H1 (cell line): Measurements from ENCODE around the gene RAP1GAP. TPM values are rescaled to one million over a fixed set of nuclear protein-coding genes. Genes with fewer than 3 reads are reported as not detected.
A peak's percentile ranks its signal among the peaks of the same experiment; 100 is the strongest.

Source experiments
- CTCF ChIA-PET: fragments of 300-600 bp; sonication (Branson Sonifier 250); formaldehyde crosslinking; loops from one replicate; lab custom pipeline; 2021; ENCODE audit not compliant: partially characterized antibody; lab: Charles Lee
- POLR2A ChIA-PET: fragments of 300-600 bp; sonication (Branson Sonifier 250); formaldehyde crosslinking; loops from one replicate; lab custom pipeline; 2021; ENCODE audit warnings: inconsistent platforms; ENCODE audit not compliant: partially characterized antibody; lab: Charles Lee
- DNase-seq, 2 experiments: peaks; one replicate each; pipeline versions ENCODE4 v3.0.0 to v3.0.0-alpha.2; 2010 to 2022; ENCODE audit warnings: low spot score in 2 of 2, low read depth in 1 of 2, mixed read lengths in 1 of 2
- FAIRE-seq: peaks from 2 replicates; lab custom pipeline; 2011; peaks lifted over from hg19 to GRCh38; lab: Jason Lieb, UNC
- H2AFZ ChIP-seq: 2 replicates; pipeline ENCODE4 v1.8.1; 2012; ENCODE audit warnings: low read length, inconsistent platforms
- H2AK5ac ChIP-seq: 2 replicates; pipeline ENCODE4 v1.6.1; 2013; ENCODE audit warnings: low read depth, low read length
- H2BK120ac ChIP-seq: replicated peaks from 2 replicates; pipeline ENCODE3; 2013; ENCODE audit warnings: low read depth, low read length, inconsistent platforms
- H2BK12ac ChIP-seq: 2 replicates; pipeline ENCODE4 v1.6.1; 2013; ENCODE audit warnings: low read depth, low read length
- H2BK15ac ChIP-seq: 2 replicates; pipeline ENCODE4 v1.6.1; 2013; ENCODE audit warnings: low read length
- H2BK20ac ChIP-seq: 2 replicates; pipeline ENCODE4 v1.6.1; 2013; ENCODE audit warnings: low read length
- H2BK5ac ChIP-seq: 2 replicates; pipeline ENCODE4 v1.6.1; 2013; ENCODE audit warnings: low read depth, low read length
- H3K14ac ChIP-seq: 2 replicates; pipeline ENCODE4 v1.6.1; 2013; ENCODE audit warnings: inconsistent platforms; ENCODE audit not compliant: insufficient read length
- H3K18ac ChIP-seq: 2 replicates; pipeline ENCODE4 v1.6.1; 2013; ENCODE audit warnings: low read length; ENCODE audit errors: extremely low read depth
- H3K23ac ChIP-seq: 2 replicates; pipeline ENCODE4 v1.6.1; 2013; ENCODE audit warnings: inconsistent platforms; ENCODE audit not compliant: insufficient read length
- H3K23me2 ChIP-seq: 2 replicates; pipeline ENCODE4 v1.6.1; 2013; ENCODE audit warnings: low read depth, low read length
- H3K27ac ChIP-seq: 2 replicates; pipeline ENCODE4 v1.6.1; 2011; ENCODE audit warnings: low read depth, low read length, inconsistent platforms
- H3K27me3 ChIP-seq, 4 experiments: replicated peaks in 1 of 4; 1 replicate in 1 of 4; 2 replicates in 3 of 4; pipeline versions ENCODE4 v1.6.1 to v1.8.1; 2011 to 2013; ENCODE audit warnings: low read length in 3 of 4, mild to moderate bottlenecking in 3 of 4, inconsistent platforms in 2 of 4, mixed read lengths in 2 of 4, moderate library complexity in 1 of 4; ENCODE audit not compliant: control insufficient read depth in 3 of 4, insufficient read depth in 3 of 4; ENCODE audit errors: extremely low read depth in 1 of 4
- H3K36me3 ChIP-seq, 4 experiments: 2 replicates each; pipeline versions ENCODE4 v1.6.1 to v1.8.1; 2011 to 2013; ENCODE audit warnings: mild to moderate bottlenecking in 4 of 4, low read length in 3 of 4, moderate library complexity in 2 of 4, control low read depth in 1 of 4, inconsistent platforms in 1 of 4; ENCODE audit not compliant: insufficient read depth in 4 of 4, control insufficient read depth in 2 of 4
- H3K4ac ChIP-seq: replicated peaks from 2 replicates; pipeline ENCODE3; 2013; ENCODE audit warnings: low read length, low read depth, mixed read lengths, inconsistent platforms; ENCODE audit not compliant: insufficient read length
- H3K4me1 ChIP-seq, 4 experiments: replicated peaks in 1 of 4; 1 replicate in 1 of 4; 2 replicates in 3 of 4; pipeline versions ENCODE4 v1.6.1 to v1.8.1; 2011 to 2013; ENCODE audit warnings: low read length in 3 of 4, inconsistent platforms in 2 of 4, mixed read lengths in 1 of 4; ENCODE audit not compliant: insufficient read depth in 4 of 4, control insufficient read depth in 3 of 4
- H3K4me2 ChIP-seq, 2 experiments: 2 replicates each; pipeline versions ENCODE4 v1.6.1 to v1.8.1; 2011 to 2013; ENCODE audit warnings: low read depth in 2 of 2, low read length in 2 of 2, control low read depth in 1 of 2, inconsistent platforms in 1 of 2, mild to moderate bottlenecking in 1 of 2; ENCODE audit not compliant: insufficient read depth in 1 of 2
- H3K4me3 ChIP-seq, 4 experiments: fragments of 200-600, 300-600 bp in 1 of 4; sonication (generic), shearing (Covaris generic), sonication (Bioruptor Twin) in 1 of 4; 2 replicates each; pipeline versions ENCODE4 v1.5.1 to v1.8.1; 2011 to 2016; ENCODE audit warnings: low read length in 4 of 4, low read depth in 3 of 4, control low read depth in 2 of 4, inconsistent platforms in 2 of 4, mild to moderate bottlenecking in 2 of 4, mixed read lengths in 1 of 4, moderate library complexity in 1 of 4; ENCODE audit not compliant: insufficient read depth in 2 of 4; ENCODE audit errors: extremely low read depth in 1 of 4
- H3K56ac ChIP-seq: replicated peaks from 2 replicates; pipeline ENCODE3; 2013; ENCODE audit warnings: low read depth, mild to moderate bottlenecking, mixed read lengths, low read length, inconsistent platforms; ENCODE audit not compliant: insufficient read length
- H3K79me1 ChIP-seq: 2 replicates; pipeline ENCODE4 v1.6.1; 2013; ENCODE audit warnings: low read depth, low read length, control low read depth
- H3K79me2 ChIP-seq, 2 experiments: 2 replicates each; pipeline versions ENCODE4 v1.6.1 to v1.8.1; 2012 to 2013; ENCODE audit warnings: low read length in 2 of 2, mild to moderate bottlenecking in 2 of 2, inconsistent platforms in 1 of 2; ENCODE audit not compliant: insufficient read depth in 2 of 2, control insufficient read depth in 1 of 2
- H3K9ac ChIP-seq, 4 experiments: replicated peaks in 1 of 4; 1 replicate in 1 of 4; 2 replicates in 3 of 4; pipeline versions ENCODE4 v1.6.1 to v1.8.1; 2011 to 2013; ENCODE audit warnings: low read depth in 3 of 4, low read length in 3 of 4, control low read depth in 2 of 4, mild to moderate bottlenecking in 2 of 4, moderate library complexity in 2 of 4, inconsistent platforms in 1 of 4; ENCODE audit errors: extremely low read depth in 1 of 4
- H3K9me3 ChIP-seq, 2 experiments: 2 replicates each; pipeline versions ENCODE4 v1.6.1 to v1.8.1; 2012 to 2013; ENCODE audit warnings: mild to moderate bottlenecking in 2 of 2, moderate library complexity in 2 of 2, control low read depth in 1 of 2, inconsistent platforms in 1 of 2, low read depth in 1 of 2, low read length in 1 of 2, mixed read lengths in 1 of 2; ENCODE audit not compliant: insufficient read depth in 2 of 2
- H4K20me1 ChIP-seq, 2 experiments: replicated peaks in 1 of 2; 2 replicates each; pipeline versions ENCODE3 to v1.8.1; 2011 to 2013; ENCODE audit warnings: inconsistent platforms in 2 of 2, low read length in 2 of 2, mild to moderate bottlenecking in 1 of 2; ENCODE audit not compliant: insufficient read depth in 2 of 2, control insufficient read depth in 1 of 2
- H4K5ac ChIP-seq: 2 replicates; pipeline ENCODE4 v1.6.1; 2013; ENCODE audit warnings: low read length, low read depth, mixed read lengths, inconsistent platforms; ENCODE audit not compliant: insufficient read length
- H4K8ac ChIP-seq: 2 replicates; pipeline ENCODE4 v1.8.0; 2013; ENCODE audit warnings: mild to moderate bottlenecking, moderate library complexity, low read length, inconsistent platforms; ENCODE audit not compliant: insufficient read depth; ENCODE audit errors: extremely low read depth
- H4K91ac ChIP-seq: replicated peaks from 2 replicates; pipeline ENCODE3; 2013; ENCODE audit warnings: low read length, mixed read lengths, inconsistent platforms; ENCODE audit not compliant: insufficient read length
- ASH2L ChIP-seq: fragments of 200-600, 300-600 bp; sonication (generic); IDR thresholded peaks from one replicate; pipeline ENCODE4 v1.7.1; 2017; ENCODE audit warnings: low read length
- BACH1 ChIP-seq: IDR thresholded peaks from 2 replicates; pipeline ENCODE4 v1.6.1; 2012; ENCODE audit warnings: low read length, improper control_type of control experiment
- FOSL1 ChIP-seq: IDR thresholded peaks from 2 replicates; pipeline ENCODE4 v1.6.1; 2011; ENCODE audit warnings: mild to moderate bottlenecking, low read depth, low read length, moderate library complexity; ENCODE audit not compliant: insufficient read depth
- MAFK ChIP-seq: IDR thresholded peaks from 2 replicates; pipeline ENCODE4 v1.6.1; 2012; ENCODE audit warnings: low read depth, mild to moderate bottlenecking, improper control_type of control experiment, low read length
- PHF8 ChIP-seq: fragments of 200-600 bp; sonication (generic); conservative IDR thresholded peaks from 2 replicates; pipeline ENCODE4 v1.7.1; 2012; ENCODE audit warnings: low read depth, mild to moderate bottlenecking, inconsistent platforms, low read length, moderate library complexity
- POLR2AphosphoS5 ChIP-seq: IDR thresholded peaks from 2 replicates; pipeline ENCODE4 v1.6.1; 2011; ENCODE audit warnings: low read depth, low read length
- POU5F1 ChIP-seq: IDR thresholded peaks from 2 replicates; pipeline ENCODE4 v1.6.1; 2011; ENCODE audit warnings: low read depth, mild to moderate bottlenecking, low read length, moderate library complexity
- RAD21 ChIP-seq, 2 experiments: IDR thresholded peaks in 1 of 2; conservative IDR thresholded peaks in 1 of 2; 2 replicates each; pipeline ENCODE4 v1.6.1; 2011; ENCODE audit warnings: low read depth in 2 of 2, low read length in 2 of 2, improper control_type of control experiment in 1 of 2, inconsistent platforms in 1 of 2, mild to moderate bottlenecking in 1 of 2, moderate library complexity in 1 of 2
- SAP30 ChIP-seq: fragments of 300-600 bp; sonication (generic); IDR thresholded peaks from 2 replicates; pipeline ENCODE4 v1.7.1; 2012; ENCODE audit warnings: low read length, moderate library complexity, mild to moderate bottlenecking, inconsistent platforms; ENCODE audit not compliant: insufficient read depth, insufficient replicate concordance
- SP2 ChIP-seq: IDR thresholded peaks from 2 replicates; pipeline ENCODE4 v1.6.1; 2012; ENCODE audit warnings: mild to moderate bottlenecking, low read length, inconsistent platforms
- TEAD4 ChIP-seq: IDR thresholded peaks from 2 replicates; pipeline ENCODE4 v1.6.1; 2012; ENCODE audit warnings: low read depth, low read length, inconsistent platforms, mixed read lengths
- WGBS, 2 experiments: shearing (Covaris generic) in 1 of 2; methylation state at CpG; one replicate each; pipeline versions ENCODE4 v1.1.6 to v1.1.7; 2013 to 2015; ENCODE audit warnings: low lambda C conversion rate in 2 of 2, mixed read lengths in 2 of 2, inconsistent platforms in 1 of 2, low coverage in 1 of 2, missing lambda C conversion rate in 1 of 2; ENCODE audit not compliant: insufficient replicate concordance in 2 of 2, insufficient coverage in 1 of 2, insufficient read length in 1 of 2; ENCODE audit errors: extremely low coverage in 1 of 2, missing lambda C conversion rate in 1 of 2; 5-methylcytosine and 5-hydroxymethylcytosine counted together
- polyA plus RNA-seq, 7 experiments: library from polyadenylated mRNA; depleted of rRNA in 3 of 7; stranded (reverse) in 5 of 7; unstranded in 2 of 7; fragments of >200 nt in 5 of 7; fragments of 200-250 nt in 2 of 7; gene quantifications; 1 replicate in 5 of 7; 2 replicates in 1 of 7; 4 replicates in 1 of 7; pipeline versions ENCODE4 v1.2.1 to v1.2.3, GENCODE V29; 2011 to 2013; ENCODE audit warnings: missing spikeins in 2 of 7, mixed read lengths in 2 of 7
- total RNA-seq: library from RNA; stranded (reverse); fragmentation: NEBNext Ultra II Directional; extraction: Animal tissue kit (Norgen Biotek cat#: 25700); gene quantifications from 2 replicates; pipeline ENCODE4 v1.2.1, GENCODE V29; 2021
- TF ChIP-seq, protein P1 (sequence below): IDR thresholded peaks from 2 replicates; pipeline ENCODE4 v1.6.1; 2012; ENCODE audit warnings: inconsistent platforms

The RAP1GAP gene
- total and polyA plus RNA-seq, 2 of the 8 experiments (the other 6 are each of a cell fraction or from before 2014, with no cell fraction given): 8.4 TPM

DNA sequence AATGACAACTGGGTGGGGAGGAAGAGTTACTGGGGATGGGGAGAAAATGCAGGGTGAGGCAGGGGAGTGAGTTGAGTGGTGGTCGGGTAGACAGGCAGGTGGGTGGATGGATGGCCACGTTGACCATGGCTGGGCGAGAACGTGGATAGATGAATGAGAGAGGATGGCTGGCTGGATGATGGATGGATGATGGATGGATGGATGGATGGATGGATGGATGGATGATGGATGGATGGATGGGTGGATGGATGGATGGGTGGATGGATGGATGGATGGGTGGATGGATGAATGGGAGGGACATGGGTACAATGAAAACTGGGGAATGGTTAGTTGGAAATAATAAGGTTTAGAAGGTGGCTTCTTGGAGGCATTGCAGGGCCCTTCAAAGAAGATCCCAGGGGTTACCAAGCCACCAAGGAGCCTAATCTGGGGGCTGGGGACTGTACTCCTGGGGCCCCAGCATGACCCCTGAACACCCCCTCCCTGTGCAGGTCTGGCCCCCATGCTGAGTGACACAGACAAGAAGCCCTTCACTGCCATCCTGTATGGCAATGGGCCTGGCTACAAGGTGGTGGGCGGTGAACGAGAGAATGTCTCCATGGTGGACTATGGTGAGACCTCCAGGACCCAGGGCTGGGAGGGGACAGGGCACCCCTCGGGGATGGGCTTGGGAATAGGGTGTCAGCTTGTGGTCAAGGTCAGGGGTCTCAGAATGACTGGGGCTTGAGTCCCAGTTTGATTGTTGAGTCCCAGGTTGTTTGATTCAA lies 92.9 kb downstream of the RAP1GAP start:
- Histone ChIP-seq H3K36me3 (peaks cover 0 to 4% (median 2%) of the 10 kb centered on the region in 4 experiments; a peak in 4 of 8 replicates), H2BK12ac (peak overlapping the region; percentile 39; the same call in 1 of the 2 replicates), H4K91ac (no peak overlapping the region), H4K8ac (no peak overlapping the region), H3K79me2 (no peaks in the 10 kb centered on the region), H3K79me1 (no peaks in the 10 kb centered on the region; the same call in none of the 2 replicates), H3K9me3 (no peaks in the 10 kb centered on the region), H3K4ac (peak overlapping the region; percentile 15), H2AFZ (no peak overlapping the region), H2BK120ac (no peak overlapping the region), H3K23ac (no peak overlapping the region), H3K27me3 (no peaks in the 10 kb centered on the region; a peak in 2 of 7 replicates), H3K4me2 (no peak overlapping the region), H3K4me1 (peaks cover 2 to 7% (median 4%) of the 10 kb centered on the region in 4 experiments; a peak in 6 of 7 replicates), H4K5ac (no peak overlapping the region), H3K4me3 (no peak overlapping the region), H2BK20ac (no peak overlapping the region), H3K27ac (no peak overlapping the region), H3K9ac (no peak overlapping the region), H3K56ac (peak overlapping the region; percentile 71), H2AK5ac (no peak overlapping the region), H3K18ac (no peak overlapping the region), H3K14ac (no peak overlapping the region), H2BK5ac (no peak overlapping the region), H2BK15ac (no peak overlapping the region), H4K20me1 (peaks cover 0 to 4% of the 10 kb centered on the region in 2 experiments), H3K23me2 (peaks cover 3% of the 10 kb centered on the region; the same call in 1 of the 2 replicates)
- CTCF ChIA-PET: interaction anchor here (0.6 to 4.8 kb wide), 9 partner anchors 18 to 322 kb away, joined by 3 to 49 read pairs (median 6); no protein-coding TSS in a partner anchor
- POLR2A ChIA-PET: interaction anchor here (1.3 kb wide), 1 partner anchor 20 kb away, joined by 3 read pairs; no protein-coding TSS in a partner anchor
- DNase-seq (no peak), FAIRE-seq (no peak)
- WGBS, 2 experiments: 88% methylated on average over 6 of the region's 7 CpGs; no CpG with 5 or more reads in 1 of the 2 experiments
- TF ChIP-seq FOSL1: no peak
- no peak for TF ChIP-seq SP2
- TF ChIP-seq POU5F1: no peak
- TF ChIP-seq, protein P1, sequence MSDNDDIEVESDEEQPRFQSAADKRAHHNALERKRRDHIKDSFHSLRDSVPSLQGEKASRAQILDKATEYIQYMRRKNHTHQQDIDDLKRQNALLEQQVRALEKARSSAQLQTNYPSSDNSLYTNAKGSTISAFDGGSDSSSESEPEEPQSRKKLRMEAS: no peak
- TF ChIP-seq RAD21 (IDR thresholded peaks at IDR 0.05 in 1 of 2, conservative IDR thresholded peaks at IDR 0.05 in 1 of 2; ENCODE audit: low read depth in 2 of 2, low read length in 2 of 2): no peak
- no peak for TF ChIP-seq SAP30
- no peak for TF ChIP-seq TEAD4
- TF ChIP-seq PHF8: no peak
- no peak for TF ChIP-seq BACH1
- no peak for TF ChIP-seq POLR2AphosphoS5
- TF ChIP-seq ASH2L: no peak
- TF ChIP-seq MAFK: no peak
